ENCODE measurements around the gene FILIP1.
A peak's percentile ranks its signal among the peaks of the same experiment; 100 is the strongest.

The FILIP1 gene

GRCh38 chr6:75285283-75285639 is 208.3 kb downstream of the FILIP1 start:
- DNase-seq, result no peak

- peak; percentile 97 for DNase-seq
Measured at GRCh38 chr6:75284632-75285282, 208.8 kb downstream of the FILIP1 start, which contains the start of gene TMEM30A. TSS of gene TMEM30A (minus strand) at chr6:75284792. CDS start at chr6:75284638, 154 bp downstream.

GRCh38 chr6:75283907-75284631 is 209.5 kb downstream of the FILIP1 start:
- peak; percentile 17 for DNase-seq

- DNase-seq, result no peak
Measured at GRCh38 chr6:75282706-75283105, 210.9 kb downstream of the FILIP1 start.

GRCh38 chr6:75281653-75282052 is 211.9 kb downstream of the FILIP1 start:
- DNase-seq, result no peak

GRCh38 chr6:75280131-75280855 is 213.3 kb downstream of the FILIP1 start:
- DNase-seq, result no peak

- DNase-seq, result no peak
Measured at GRCh38 chr6:75279418-75279817, 214.2 kb downstream of the FILIP1 start.

- peak; percentile 39 for DNase-seq
Measured at GRCh38 chr6:75278474-75279077, 215.0 kb downstream of the FILIP1 start.

GRCh38 chr6:75275067-75275466 is 218.5 kb downstream of the FILIP1 start:
- DNase-seq, result peak; percentile 77

GRCh38 chr6:75273009-75273408 is 220.6 kb downstream of the FILIP1 start:
- no peak for DNase-seq

GRCh38 chr6:75272145-75272840 is 221.3 kb downstream of the FILIP1 start:
- DNase-seq, result no peak

GRCh38 chr6:75268988-75269354 is 224.6 kb downstream of the FILIP1 start:
- DNase-seq, result no peak

- no peak for DNase-seq
Measured at GRCh38 chr6:75268121-75268987, 225.2 kb downstream of the FILIP1 start.

GRCh38 chr6:75267461-75267860 is 226.1 kb downstream of the FILIP1 start:
- no peak for DNase-seq

- no peak for DNase-seq
Measured at GRCh38 chr6:75266716-75267291, 226.8 kb downstream of the FILIP1 start.

GRCh38 chr6:75263401-75263750 is 230.2 kb downstream of the FILIP1 start:
- DNase-seq, result no peak

- no peak for DNase-seq
Measured at GRCh38 chr6:75262716-75263400, 230.7 kb downstream of the FILIP1 start.

GRCh38 chr6:75261299-75261698 is 232.3 kb downstream of the FILIP1 start:
- DNase-seq, result no peak

GRCh38 chr6:75257343-75258087 is 236.1 kb downstream of the FILIP1 start:
- DNase-seq, result no peak

- DNase-seq, result no peak
Measured at GRCh38 chr6:75250552-75250951, 243.0 kb downstream of the FILIP1 start.
